GM21619 (cell line): ENCODE measurements around the gene ZNF292.
"Not testable (repeated sequence)": the region's sequence is repeated elsewhere in the genome, so short reads cannot be mapped to it uniquely, and the experiment has no call there.

ENCODE experiments used
- ATAC-seq: cut with Tn5 transposase; IDR thresholded peaks from one replicate; pipeline ENCODE4 v1.9.1; 2021; ENCODE audit not compliant: unreplicated experiment

The ZNF292 gene

DNA sequence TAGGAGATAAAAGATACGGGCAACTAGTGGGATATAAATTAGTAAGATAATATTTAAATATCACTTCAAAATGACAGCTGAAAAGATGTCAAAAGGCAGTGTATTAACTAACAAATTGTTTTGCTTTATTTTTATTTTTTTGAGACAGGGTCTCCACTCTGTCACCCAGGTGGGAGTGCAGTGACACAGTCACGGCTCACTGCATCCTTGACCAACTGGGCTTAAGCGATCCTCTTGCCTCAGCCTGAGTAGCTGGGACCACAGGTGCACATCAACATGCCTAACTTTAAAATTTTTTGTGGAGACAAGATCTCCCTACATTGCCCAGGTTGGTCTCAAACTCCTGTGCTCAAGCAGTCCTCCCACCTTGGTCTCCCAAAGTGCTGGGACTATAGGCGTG is 5.9 kb downstream of the ZNF292 start:
- ATAC-seq = no peak

DNA sequence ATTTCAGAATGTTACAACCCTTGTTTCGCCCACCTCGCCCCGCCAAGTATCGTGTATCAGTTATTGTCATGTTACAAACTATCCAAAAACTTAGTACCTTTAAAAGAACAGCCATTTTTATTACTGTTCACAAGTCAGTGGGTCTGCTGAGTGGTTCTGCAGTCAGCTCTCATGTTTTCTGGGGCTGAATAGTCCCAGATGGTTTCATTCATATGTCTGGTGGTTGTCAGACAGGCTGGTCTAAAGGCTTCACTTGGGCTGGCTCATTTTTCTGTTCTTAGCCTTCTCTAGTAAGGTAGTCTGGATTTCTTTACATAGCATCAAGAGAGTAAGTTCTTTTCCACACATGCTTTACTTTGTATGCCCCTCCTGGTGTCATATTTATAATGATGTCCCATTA is 8.6 kb downstream of the ZNF292 start:
- no peak for ATAC-seq

DNA sequence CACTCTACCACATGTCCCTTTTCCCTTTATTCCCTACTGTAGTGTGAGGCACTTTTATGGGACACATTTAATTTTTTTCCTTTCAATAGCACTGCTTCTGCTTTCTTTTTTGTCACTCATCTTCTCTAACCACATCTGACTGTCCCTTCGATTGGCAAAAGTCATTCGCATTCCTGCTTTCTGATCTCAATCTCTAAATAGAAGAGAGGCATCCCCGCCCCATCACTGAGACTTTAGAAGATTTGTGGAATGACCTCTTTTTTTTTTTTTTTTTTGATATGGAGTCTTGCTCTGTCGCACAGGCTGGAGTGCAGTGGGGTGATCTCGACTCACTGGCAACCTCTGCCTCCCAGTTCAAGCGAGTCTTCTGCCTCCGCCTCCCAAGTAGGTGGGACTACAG is 9.1 kb downstream of the ZNF292 start:
- no peak for ATAC-seq

DNA sequence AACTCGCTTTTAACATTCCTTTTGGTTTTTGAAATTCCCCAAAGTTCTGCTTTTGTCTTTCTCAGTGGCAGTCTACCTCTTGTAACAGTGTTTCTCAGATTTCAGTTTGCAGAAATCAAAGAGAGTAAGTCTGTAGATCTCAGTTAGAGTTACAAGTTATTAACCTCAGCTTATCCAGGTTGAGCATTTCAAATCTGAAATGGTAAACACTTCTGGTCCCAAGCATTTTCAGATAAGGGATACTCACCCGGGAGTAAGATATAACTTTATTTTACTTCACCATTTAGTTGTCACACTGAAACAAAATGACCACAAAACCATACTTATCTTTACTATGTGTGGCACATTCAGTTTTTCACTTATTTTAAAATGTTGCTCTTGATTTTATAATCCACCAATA is 9.8 kb downstream of the ZNF292 start:
- no peak for ATAC-seq

DNA sequence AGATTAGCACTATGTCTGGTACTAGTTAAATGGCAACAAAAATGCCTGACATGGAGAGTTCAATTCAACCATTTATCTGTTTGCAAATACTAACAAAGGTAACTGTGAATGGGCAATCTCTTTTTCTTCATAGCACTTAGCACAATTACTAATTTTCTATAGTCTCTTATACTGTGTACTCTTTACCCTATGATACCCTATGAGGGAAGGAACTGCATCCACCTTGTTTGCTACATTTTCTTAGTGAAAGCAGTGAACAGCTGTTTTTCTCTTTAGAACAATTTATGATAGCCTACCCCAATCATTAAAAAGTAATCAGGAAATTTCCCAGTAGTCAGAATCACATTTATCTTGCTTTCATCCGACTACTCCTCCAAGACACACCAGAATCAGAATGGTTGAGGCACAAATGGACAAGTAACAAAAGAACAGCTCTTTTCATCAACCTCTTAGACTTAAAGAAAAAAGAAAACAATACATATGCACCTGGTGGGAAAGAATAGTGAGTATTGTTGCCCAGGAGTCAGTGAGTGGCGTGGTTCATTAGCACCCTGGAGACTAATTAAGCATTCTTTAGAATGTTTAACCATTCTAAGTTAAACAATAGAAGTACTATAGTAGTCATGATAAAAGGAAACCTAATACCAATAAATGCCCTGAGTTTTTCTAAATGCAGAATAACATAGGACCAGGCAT is 16.7 kb downstream of the ZNF292 start:
- no peak for ATAC-seq

DNA sequence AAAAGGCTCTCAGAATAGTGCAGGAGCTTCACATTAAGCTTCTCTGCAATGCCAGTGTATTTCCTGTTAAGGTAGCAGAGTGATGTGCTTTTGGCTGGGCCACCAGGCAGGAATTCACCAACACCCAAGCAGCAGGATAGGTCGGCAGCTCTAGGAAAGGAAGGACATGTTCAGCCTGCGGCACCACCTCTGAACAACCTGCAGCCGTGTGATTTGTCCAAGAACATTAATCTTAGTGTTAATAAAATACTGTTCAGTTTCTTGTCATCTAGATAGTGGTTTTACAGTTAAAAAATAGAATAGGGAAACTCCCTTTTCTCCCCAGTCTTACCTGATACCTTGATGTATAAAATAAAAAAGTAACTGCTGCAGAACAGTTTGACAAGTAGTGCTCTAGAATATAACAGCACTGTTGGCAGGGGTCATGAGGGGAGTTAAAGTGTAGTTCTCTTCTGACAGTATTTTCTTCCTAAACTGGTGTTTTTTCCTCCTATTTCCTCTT is 18.8 kb downstream of the ZNF292 start:
- peak; percentile 42 for ATAC-seq

DNA sequence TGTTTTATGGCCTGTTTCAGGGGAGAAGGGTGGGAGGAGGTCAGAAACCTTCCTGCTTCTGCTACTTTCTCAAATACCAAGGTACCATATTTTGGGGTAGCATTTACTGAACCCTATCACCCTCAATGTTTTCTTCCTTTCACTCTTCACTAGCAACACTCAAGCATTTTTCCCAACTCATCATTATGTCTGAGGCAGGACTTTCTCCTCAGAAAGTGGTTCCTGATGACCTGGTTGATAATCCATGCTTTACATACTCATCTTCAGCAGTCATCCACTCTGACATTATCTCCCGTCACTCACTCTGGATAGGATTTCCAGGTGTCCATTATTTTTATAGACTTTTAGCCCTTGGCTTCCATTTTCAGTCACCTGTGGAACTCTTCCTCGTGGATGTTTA is 21.1 kb downstream of the ZNF292 start:
- no peak for ATAC-seq

DNA sequence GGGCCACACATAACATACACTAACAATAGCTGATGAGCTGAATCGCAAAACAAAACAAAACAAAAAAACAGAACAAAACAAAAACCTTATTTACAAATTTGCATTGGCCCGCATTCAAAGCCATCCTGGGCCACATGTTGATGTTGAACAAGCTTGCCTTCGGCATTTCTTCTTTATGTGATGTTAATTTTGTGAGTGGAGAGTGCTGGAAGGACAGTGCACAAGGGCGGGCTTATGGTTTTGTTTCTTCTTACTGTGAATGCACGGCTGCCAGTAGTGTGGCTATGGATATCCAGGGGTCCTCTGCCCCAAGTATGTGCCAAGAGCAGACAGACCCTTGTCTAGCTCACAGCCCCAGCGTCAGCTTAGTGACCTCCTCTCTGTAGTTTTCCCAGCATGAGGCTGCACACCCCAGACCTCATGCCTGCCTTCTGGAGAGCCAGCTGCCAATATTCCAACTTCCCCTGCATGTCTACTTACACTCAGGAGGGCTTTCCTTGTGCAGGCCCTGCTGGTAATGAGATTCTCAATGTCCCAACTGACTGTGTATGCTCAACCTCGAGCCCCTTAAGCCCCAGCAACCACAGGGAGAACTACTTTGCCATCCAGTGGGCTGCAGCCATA is 24.9 kb downstream of the ZNF292 start:
- no peak for ATAC-seq

DNA sequence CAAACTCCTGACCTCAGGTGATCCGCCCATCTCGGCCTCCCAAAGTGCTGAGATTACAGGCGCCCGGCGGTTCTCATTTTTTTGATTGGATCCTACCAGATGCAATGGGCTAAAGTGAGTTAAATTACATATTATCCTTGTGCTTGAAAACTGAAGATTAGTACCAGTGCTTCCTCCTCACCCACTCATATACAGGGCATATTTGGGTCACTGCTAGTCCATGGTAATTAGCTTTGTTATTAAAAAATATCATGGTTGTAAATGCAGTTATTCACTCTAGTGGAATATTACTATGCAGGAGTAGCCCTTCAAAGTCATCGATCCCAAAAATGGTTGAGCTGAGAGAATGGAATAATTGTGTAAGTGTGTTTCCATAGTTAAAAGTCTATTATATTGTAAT is 26.5 kb downstream of the ZNF292 start:
- no peak for ATAC-seq

DNA sequence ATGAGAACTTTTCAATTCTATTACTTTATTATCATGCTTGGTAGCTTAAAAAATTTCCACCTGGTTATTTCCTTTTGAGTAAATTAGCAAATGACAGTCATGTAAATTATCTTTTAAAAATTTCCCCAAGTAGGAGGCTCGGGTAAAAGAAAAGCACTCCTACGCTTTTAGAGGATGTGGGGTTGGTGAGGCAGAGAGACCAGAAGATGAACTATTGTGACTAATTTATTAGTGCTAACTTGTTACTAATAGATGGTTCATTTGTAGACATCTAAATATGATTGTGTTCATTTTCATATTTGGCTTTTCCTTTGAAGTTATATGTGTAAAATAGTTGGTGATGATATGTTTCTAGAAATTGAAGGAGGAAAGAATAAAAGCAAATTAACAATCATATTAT is 27.0 kb downstream of the ZNF292 start:
- peak; percentile 70 for ATAC-seq

DNA sequence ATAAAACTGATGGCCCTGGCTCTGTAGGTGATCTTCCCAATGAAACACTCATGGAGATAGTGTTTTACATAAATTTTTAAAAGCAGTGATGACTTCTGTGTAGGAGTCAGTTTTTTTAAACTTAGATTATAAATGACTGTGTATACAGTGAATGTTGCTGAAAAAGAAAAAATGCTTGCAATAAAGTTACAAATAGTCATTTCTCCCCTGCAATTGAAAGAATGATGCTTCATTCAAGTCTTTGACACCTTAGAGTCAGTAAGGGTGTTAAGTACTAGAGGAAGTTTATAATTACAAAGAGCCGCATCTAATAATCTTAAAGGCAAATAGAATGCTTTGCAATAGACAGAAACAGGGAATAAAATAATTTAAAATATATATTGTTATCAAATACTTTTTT is 27.6 kb downstream of the ZNF292 start:
- no peak for ATAC-seq

DNA sequence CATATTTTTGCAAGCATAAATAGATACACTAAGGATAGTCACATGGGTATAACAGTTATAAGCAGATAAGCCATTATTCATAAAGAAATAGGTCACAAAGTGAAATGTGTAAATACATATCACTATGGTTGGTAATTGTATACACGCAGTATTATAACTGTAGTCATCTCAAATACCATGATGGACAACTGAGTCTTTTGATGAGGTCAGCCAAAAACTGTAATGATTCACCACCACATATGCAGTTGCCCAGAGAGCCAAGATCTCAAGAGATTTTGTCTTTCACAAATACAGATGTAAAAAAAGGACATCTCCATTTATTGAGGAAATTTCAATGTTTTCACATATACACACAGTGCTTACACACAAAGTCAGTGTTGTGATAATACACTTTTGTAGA is 28.3 kb downstream of the ZNF292 start:
- ATAC-seq = no peak

DNA sequence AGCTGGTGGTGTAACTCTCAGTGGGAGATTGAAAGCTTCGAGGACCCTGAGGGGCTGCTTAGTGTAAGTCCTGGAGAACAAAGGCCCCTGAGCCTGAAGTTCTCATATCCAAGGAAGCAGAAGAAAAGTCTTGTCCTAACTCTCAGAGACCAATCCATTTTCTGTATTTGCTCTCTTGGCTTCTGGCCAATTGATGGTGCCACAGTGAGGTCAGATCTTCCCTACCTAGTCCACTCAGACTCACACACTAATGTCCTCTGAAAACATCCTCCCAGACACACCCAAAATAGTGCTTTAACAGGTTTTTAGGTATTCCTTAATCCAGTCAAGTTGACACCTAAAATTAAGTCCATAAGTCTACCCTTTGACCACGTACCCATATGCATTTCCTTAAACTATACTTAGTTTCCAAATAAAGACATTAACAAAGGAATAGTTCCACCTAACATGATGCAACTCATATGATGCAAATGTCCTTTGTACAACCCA is 29.4 kb downstream of the ZNF292 start:
- no peak for ATAC-seq

DNA sequence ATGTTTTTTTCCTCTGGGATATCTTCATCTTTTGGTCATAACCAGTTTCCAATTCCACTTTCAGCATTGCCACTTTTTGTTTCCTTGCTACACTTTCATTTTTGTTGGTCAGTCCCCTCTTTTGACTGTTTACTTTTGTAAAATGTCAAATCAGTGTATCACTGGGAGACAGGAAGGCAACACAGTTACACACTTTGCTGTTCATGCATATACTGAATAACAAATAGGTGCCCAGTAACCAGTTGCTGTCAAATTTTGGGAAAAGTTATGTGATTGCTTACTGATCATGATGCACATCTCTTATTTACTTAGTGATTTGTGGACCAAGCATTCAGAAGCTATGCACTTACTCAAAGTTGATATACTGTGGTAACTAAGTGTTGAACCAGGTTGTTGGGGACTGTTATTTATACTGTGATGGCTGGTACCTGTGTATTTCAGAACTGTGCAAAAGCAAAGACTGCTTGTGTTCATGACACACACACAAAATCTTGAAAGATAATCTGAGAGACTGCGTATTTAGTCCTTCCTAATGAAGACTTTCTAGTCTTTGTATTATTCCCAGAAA is 41.0 kb downstream of the ZNF292 start:
- no peak for ATAC-seq

DNA sequence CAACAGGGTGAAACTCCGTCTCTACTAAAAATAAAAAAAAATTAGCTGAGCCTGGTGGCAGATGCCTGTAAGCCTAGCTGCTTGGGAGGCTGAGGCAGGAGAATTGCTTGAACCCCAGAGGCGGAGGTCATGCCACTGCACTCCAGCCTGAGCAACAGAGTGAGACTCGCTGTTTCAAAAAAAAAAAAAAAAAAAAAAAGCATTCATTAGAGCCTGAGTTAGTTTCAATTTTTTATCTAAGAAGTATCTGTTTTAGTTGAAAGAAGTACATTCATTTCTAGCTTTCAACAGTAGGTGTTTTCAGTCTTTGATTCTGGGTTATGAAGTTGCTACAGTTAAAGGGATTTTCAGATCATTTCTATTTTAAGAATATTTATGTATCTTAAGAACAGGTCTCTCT is 42.2 kb downstream of the ZNF292 start:
- ATAC-seq = peak; percentile 71

DNA sequence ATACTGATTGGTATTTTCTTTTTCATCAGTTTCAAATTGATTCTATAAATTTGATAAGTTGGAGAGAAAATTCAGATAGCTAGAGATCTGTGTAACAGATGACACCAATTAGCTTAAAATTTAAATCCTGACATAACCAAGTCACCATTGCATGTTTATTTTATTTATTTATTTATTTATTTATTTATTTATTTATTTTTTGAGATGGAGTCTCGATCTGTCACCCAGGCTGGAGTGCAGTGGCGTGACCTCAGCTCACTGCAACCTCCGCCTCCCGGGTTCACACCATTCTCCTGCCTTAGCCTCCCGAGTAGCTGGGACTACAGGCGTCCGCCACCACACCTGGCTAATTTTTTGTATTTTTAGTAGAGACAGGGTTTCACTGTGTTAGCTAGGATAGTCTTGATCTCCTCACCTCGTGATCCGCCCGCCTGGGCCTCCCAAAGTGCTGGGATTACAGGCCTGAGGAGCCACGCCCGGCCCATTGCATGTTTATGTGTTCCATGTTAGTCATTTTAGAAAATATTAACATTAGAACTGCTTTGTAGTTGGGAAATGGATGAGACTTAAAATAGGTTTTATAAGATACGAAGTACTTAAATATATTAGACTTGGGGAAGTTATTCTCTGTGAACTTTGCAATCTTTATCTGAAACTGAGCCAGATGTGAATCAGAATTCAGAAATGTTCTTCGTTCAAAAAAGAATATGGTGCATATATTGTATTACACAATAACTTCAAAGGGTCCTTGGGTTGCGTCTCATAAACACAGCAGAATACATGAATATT is 42.9 kb downstream of the ZNF292 start:
- not testable (repeated sequence) for ATAC-seq

DNA sequence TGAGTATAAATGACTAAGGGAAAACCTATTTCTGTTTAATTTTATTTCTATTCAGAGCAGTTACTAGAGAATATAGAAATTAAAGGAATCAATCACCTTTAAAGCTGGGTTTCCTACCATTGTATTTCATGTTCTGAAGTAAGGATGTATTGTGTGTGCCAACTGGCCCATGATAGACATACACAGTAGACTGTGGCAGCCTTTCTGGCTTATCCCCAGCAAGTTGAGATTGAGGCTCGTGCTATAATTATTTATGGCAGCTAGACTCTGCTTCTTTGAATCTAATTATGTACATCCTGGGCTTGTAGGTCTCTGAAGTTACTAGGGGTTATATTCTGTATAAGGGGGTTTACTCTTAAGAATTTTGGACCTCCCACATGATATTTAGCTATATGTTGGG is 44.4 kb downstream of the ZNF292 start:
- ATAC-seq = no peak

DNA sequence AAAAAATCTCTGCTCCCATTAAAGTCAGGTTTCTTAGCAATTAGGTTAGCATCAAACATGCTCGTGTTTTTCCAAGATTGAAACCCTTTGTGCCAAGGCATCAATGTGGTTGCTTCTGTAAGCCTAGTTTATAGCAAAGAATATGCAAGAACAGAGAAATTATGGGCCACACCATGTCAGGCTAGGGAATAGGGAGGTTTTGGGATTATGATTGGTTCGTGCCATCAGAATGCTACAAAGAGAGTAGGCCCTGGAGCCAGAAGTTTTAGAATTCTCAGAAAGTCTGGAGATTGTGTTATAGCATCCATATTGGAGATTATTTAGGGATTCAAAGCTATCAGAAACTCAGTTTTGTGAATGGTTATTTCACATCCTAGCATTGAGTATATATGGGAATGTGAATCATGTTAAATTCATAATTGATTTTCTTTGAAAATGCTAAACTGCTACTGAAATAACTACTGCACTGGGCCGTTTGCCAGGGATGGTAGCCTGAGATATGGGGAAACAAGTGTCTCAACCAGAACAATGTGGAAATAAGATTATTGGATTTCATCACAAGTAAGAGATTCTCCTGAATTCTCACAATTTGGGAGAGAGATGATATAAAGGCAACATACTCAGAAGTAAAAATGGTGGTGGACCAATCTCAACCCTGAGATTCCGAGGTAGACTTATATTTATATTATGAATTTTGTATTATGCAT is 45.3 kb downstream of the ZNF292 start:
- no peak for ATAC-seq

DNA sequence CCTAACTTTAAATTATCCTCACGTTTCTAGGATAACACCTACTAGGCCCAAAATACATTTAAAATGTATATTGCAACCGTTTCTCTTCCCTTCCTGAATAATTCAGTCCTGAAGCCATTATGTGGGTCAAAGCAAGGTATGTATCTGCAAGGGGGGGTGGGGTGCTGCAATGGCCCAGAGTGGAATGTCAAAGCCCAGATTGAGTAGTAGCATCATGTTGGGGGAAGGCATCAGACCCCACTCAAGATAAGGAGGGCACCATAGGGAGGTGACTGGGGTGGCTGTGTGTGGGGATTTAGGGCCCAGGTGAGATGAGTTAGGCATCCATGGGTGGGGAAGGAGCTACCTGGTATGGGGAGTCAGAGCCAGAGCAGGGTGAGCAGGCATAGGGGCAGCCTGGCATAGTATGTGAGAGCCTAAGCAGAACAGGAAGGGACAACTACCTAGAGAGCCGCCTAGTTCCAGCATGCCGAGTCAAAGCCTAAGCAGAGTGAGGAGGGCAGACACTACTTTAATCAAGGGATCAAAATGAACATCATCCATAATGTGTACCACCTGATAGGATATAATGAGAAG is 48.2 kb downstream of the ZNF292 start:
- no peak for ATAC-seq

DNA sequence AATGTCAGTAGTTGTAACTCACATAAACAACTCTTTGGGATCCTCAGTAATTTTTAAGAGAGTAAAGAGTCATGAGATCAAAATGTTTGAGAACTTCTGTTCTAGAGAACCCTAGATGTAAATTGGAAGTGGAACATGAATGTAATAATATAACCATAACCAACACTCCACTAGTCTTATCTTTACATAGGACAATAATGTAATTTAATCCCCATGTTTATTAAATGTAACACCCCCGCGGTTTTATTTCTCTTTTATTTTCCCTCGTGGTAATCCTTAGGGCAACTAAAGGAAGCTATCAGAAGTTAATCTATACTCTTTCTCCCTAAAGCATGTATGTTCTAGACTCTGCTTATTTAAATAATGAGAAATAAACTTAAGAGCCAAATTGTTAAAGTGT is 54.4 kb downstream of the ZNF292 start:
- ATAC-seq = no peak

DNA sequence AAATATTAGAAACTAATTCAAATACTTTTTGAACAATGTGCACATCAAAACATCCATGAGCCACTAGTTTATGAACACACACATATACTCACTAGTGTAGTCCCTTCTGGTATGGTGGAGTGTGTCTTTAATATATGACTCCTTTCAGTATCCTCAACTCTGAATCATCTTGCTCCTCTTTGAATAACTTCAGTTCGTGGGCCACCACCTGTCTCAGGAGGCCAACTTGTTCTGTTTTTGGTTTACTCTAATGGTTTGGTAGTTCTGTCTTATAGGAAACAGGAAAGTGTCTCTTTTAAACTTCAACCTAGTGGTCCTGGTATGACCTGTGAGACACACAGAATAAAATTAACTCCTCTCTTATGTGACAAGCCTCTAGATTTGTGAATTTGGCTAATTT is 55.6 kb downstream of the ZNF292 start:
- ATAC-seq = peak; percentile 99
